Gastrocnemius medialis (tissue), 4 donors: Measurements from ENCODE around the gene KRTAP5-2. TPM values are rescaled to one million over a fixed set of nuclear protein-coding genes. Genes with fewer than 3 reads are reported as not detected.

Source experiments
- ATAC-seq, 2 donors: fragments of 150-250 bp; one replicate each; pipeline ENCODE4 v1.9.1; 2016
- DNase-seq, 2 donors: peaks; one replicate each; pipeline ENCODE4 v3.0.0-alpha.2; 2019
- H3K27ac ChIP-seq, 4 donors: fragments of 200-600 bp; sonication (generic); 1 replicate in 1 of 4; 2 replicates in 3 of 4; pipeline ENCODE4 v1.5.1; 2016 to 2018; ENCODE audit warnings: mild to moderate bottlenecking in 2 of 4, moderate library complexity in 1 of 4
- H3K27me3 ChIP-seq, 3 donors: fragments of 200-600 bp; sonication (generic) in 2 of 3; 1 replicate in 1 of 3; 2 replicates in 2 of 3; pipeline versions ENCODE4 v1.5.1 to v1.6.0; 2016 to 2019; ENCODE audit warnings: mild to moderate bottlenecking in 1 of 3, moderate library complexity in 1 of 3
- H3K36me3 ChIP-seq, 2 donors: fragments of 200-600 bp; sonication (generic) in 1 of 2; one replicate each; pipeline ENCODE4 v1.5.1; 2017 to 2018
- H3K4me1 ChIP-seq, 2 donors: fragments of 200-600 bp; sonication (generic) in 1 of 2; one replicate each; pipeline ENCODE4 v1.5.1; 2016 to 2017; ENCODE audit warnings: mild to moderate bottlenecking in 2 of 2
- H3K4me3 ChIP-seq, 4 donors: fragments of 200-600 bp; sonication (generic) in 3 of 4; 1 replicate in 1 of 4; 2 replicates in 3 of 4; pipeline ENCODE4 v1.5.1; 2016 to 2019; ENCODE audit warnings: mild to moderate bottlenecking in 2 of 4
- H3K9me3 ChIP-seq, 3 donors: fragments of 200-600 bp; sonication (generic) in 2 of 3; 1 replicate in 1 of 3; 2 replicates in 2 of 3; pipeline ENCODE4 v1.5.1; 2016 to 2019
- CTCF ChIP-seq, 5 experiments: fragments of 450-650 bp in 3 of 5; fragments of 200-600 bp in 2 of 5; sonication (generic) in 2 of 5; IDR thresholded peaks in 4 of 5; conservative IDR thresholded peaks in 1 of 5; 1 replicate in 4 of 5; 2 replicates in 1 of 5; pipeline ENCODE4 v1.5.1; 2016 to 2019; ENCODE audit warnings: antibody characterized with exemption in 5 of 5, mild to moderate bottlenecking in 3 of 5, moderate library complexity in 3 of 5
- POLR2A ChIP-seq, 2 donors: fragments of 450-650 bp; IDR thresholded peaks; one replicate each; pipeline ENCODE4 v1.6.1; 2017; ENCODE audit warnings: antibody characterized with exemption in 2 of 2, mild to moderate bottlenecking in 2 of 2, moderate library complexity in 2 of 2
- in situ Hi-C, 4 donors: fragments of 200-750 bp; cut with MboI; loops; one replicate each; pipeline versions ENCODE4 v1.15.0 to v1.8.0; 2017; ENCODE audit warnings: low sequenced_read_pairs in 4 of 4
- intact Hi-C: fragments of 100-400 bp; cut with DNase I; formaldehyde crosslinking; loops from one replicate; pipeline ENCODE4 v1.15.1; 2023; ENCODE audit warnings: low total_unique reads
- total RNA-seq, 4 donors: library from RNA; depleted of rRNA; stranded (reverse); fragments of >200 nt; gene quantifications; one replicate each; pipeline versions ENCODE4 v1.1.0 to v1.2.3, GENCODE V29; 2016

Gene KRTAP5-2
- total RNA-seq, 4 donors from 2014 or later = not detected

- no peak overlapping the region for H3K27ac ChIP-seq
- DNase-seq (no peak), ATAC-seq (no peak)
- TF ChIP-seq CTCF (IDR thresholded peaks at IDR 0.05 in 4 of 5, conservative IDR thresholded peaks at IDR 0.05 in 1 of 5) (no peak), POLR2A (IDR thresholded peaks at IDR 0.05) (no peak)
- no peaks in the 10 kb centered on the region for H3K27me3 ChIP-seq
- in situ Hi-C loops (no loop called here), intact Hi-C loops (no loop called here)
- no peaks in the 10 kb centered on the region for H3K9me3 ChIP-seq
- no peaks in the 10 kb centered on the region for H3K36me3 ChIP-seq
- H3K4me1 ChIP-seq = peaks cover 21 to 71% of the 10 kb centered on the region in 2 donors
- H3K4me3 ChIP-seq = no peak overlapping the region
These were observed 35.5 kb downstream of the KRTAP5-2 start for GRCh38 chr11:1562469-1563148.

- H3K27ac ChIP-seq = peak overlapping the region in 2 of 4 donors; percentile 94 to 95
- no peak overlapping the region for H3K4me3 ChIP-seq
- in situ Hi-C loops (no loop called here), intact Hi-C loops (no loop called here)
- H3K27me3 ChIP-seq = no peaks in the 10 kb centered on the region
- no peak for TF ChIP-seq CTCF (IDR thresholded peaks at IDR 0.05 in 4 of 5, conservative IDR thresholded peaks at IDR 0.05 in 1 of 5)
- TF ChIP-seq POLR2A (IDR thresholded peaks at IDR 0.05) = no peak
- ATAC-seq (no peak), DNase-seq (no peak)
- H3K4me1 ChIP-seq = peaks cover 21 to 65% of the 10 kb centered on the region in 2 donors
- H3K36me3 ChIP-seq = no peaks in the 10 kb centered on the region
- no peaks in the 10 kb centered on the region for H3K9me3 ChIP-seq
These were observed 36.1 kb downstream of the KRTAP5-2 start for GRCh38 chr11:1561955-1562354.

GRCh38 chr11:1561266-1561665, 36.8 kb downstream of the KRTAP5-2 start:
- no peak for TF ChIP-seq POLR2A (IDR thresholded peaks at IDR 0.05)
- TF ChIP-seq CTCF (IDR thresholded peaks at IDR 0.05 in 4 of 5, conservative IDR thresholded peaks at IDR 0.05 in 1 of 5) = no peak
- no peak for ATAC-seq
- in situ Hi-C loops = no loop called here
- Histone ChIP-seq H3K9me3 (no peaks in the 10 kb centered on the region), H3K27me3 (no peaks in the 10 kb centered on the region), H3K27ac (peak overlapping the region in 3 of 4 donors; percentile 87 to 95 (median 94)), H3K36me3 (no peaks in the 10 kb centered on the region), H3K4me1 (peaks cover 21 to 58% of the 10 kb centered on the region in 2 donors), H3K4me3 (no peak overlapping the region)
- intact Hi-C loops = no loop called here
- no peak for DNase-seq

GRCh38 chr11:1560649-1561251, 37.3 kb downstream of the KRTAP5-2 start:
- intact Hi-C loops = no loop called here
- Histone ChIP-seq H3K4me1 (peaks cover 21 to 53% of the 10 kb centered on the region in 2 donors), H3K4me3 (no peak overlapping the region), H3K27me3 (no peaks in the 10 kb centered on the region), H3K9me3 (no peaks in the 10 kb centered on the region), H3K27ac (peak overlapping the region; percentile 87 to 95 (median 92)), H3K36me3 (no peaks in the 10 kb centered on the region)
- no peak for DNase-seq
- no peak for ATAC-seq
- in situ Hi-C loops = no loop called here
- TF ChIP-seq CTCF (IDR thresholded peaks at IDR 0.05 in 4 of 5, conservative IDR thresholded peaks at IDR 0.05 in 1 of 5) (peak in 1 of 5 experiments; percentile 22), POLR2A (IDR thresholded peaks at IDR 0.05) (no peak)
